ENCODE data around the gene SPG7. TPM values are rescaled to one million over a fixed set of nuclear protein-coding genes. Genes with fewer than 3 reads are reported as not detected.

Gene SPG7
- total RNA-seq, 1 experiment from 2014 or later, result 119 TPM

DNA sequence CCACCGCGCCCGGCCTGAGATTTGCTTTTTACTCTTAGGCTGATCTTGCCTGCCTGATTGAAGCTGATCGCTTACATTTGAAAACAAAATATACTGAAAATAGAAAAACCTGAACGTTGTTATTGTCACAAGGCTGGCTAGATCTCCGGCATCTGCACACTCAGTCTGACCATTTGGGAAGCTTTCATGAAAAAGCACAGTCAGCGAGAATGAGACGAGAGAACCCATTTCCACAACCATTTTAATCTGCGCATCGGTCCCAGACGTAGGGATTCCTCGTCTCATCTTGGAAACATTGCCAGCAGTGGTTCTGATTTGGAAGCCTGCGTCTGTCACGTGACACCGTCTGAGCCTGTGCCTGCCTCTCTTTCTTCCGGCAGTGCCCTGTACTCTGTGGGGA lies 20.9 kb downstream of the SPG7 start:
- H4K5ac ChIP-seq (ENCODE audit: insufficient read length, low read depth, low read length), result no peak overlapping the region
- no peak overlapping the region for H2BK5ac ChIP-seq (ENCODE audit: insufficient read length, low read length)
- H3K56ac ChIP-seq (ENCODE audit: insufficient read length, low read depth, low read length), result no peak overlapping the region
- no peak for DNase-seq
- H3K79me2 ChIP-seq (ENCODE audit: insufficient read depth, low read length), result no peaks in the 10 kb centered on the region
- no peak overlapping the region for H2BK12ac ChIP-seq (ENCODE audit: insufficient read length, low read depth, low read length)
- no peak overlapping the region for H2AK5ac ChIP-seq (ENCODE audit: insufficient read length, low read length)
- H3K9ac ChIP-seq (ENCODE audit: extremely low read depth, insufficient read length, low read length), result no peak overlapping the region
- no CpG with 5 or more reads among the region's 16 CpGs for WGBS (ENCODE audit: extremely low coverage, insufficient read length, low lambda C conversion rate)
- no peak overlapping the region for H2BK15ac ChIP-seq (ENCODE audit: low read depth, low read length)
- no peak overlapping the region for H3K23ac ChIP-seq (ENCODE audit: insufficient read length, low read depth, low read length)
- no peak overlapping the region for H4K8ac ChIP-seq (replicated peaks; ENCODE audit: insufficient read length, low read depth, low read length)
- no peak overlapping the region for H2BK20ac ChIP-seq (ENCODE audit: low read depth, low read length, poor library complexity, severe bottlenecking)
- H3K27me3 ChIP-seq (ENCODE audit: insufficient read depth, low read length), result no peaks in the 10 kb centered on the region
- no peak overlapping the region for H3K4me3 Mint-ChIP-seq
- no peak overlapping the region for H3T11ph ChIP-seq (ENCODE audit: low read length)
- no peak overlapping the region for H3K4me2 ChIP-seq (ENCODE audit: insufficient read depth, insufficient read length, low read length)
- H3K18ac ChIP-seq (ENCODE audit: insufficient read length, low read depth, low read length), result no peak overlapping the region
- H3K36me3 Mint-ChIP-seq (ENCODE audit: insufficient read depth in 1 of 3, low read depth in 3 of 3), result peaks cover 53 to 96% (median 88%) of the 10 kb centered on the region in 3 experiments
- no peak overlapping the region for H3K4ac ChIP-seq (ENCODE audit: low read depth, low read length)
- H3K9me3 Mint-ChIP-seq, result no peaks in the 10 kb centered on the region
- H3K23me2 ChIP-seq (ENCODE audit: insufficient read length, low read depth, low read length, poor library complexity, severe bottlenecking), result no peaks in the 10 kb centered on the region
- no peak overlapping the region for H3K27ac ChIP-seq (ENCODE audit: insufficient read length, low read depth, low read length)
- H3K9me3 ChIP-seq (ENCODE audit: control insufficient read depth, low read depth, low read length), result no peaks in the 10 kb centered on the region
- no peaks in the 10 kb centered on the region for H4K20me1 ChIP-seq (ENCODE audit: control insufficient read depth, insufficient read depth, insufficient read length)
- TF ChIP-seq, protein P1, sequence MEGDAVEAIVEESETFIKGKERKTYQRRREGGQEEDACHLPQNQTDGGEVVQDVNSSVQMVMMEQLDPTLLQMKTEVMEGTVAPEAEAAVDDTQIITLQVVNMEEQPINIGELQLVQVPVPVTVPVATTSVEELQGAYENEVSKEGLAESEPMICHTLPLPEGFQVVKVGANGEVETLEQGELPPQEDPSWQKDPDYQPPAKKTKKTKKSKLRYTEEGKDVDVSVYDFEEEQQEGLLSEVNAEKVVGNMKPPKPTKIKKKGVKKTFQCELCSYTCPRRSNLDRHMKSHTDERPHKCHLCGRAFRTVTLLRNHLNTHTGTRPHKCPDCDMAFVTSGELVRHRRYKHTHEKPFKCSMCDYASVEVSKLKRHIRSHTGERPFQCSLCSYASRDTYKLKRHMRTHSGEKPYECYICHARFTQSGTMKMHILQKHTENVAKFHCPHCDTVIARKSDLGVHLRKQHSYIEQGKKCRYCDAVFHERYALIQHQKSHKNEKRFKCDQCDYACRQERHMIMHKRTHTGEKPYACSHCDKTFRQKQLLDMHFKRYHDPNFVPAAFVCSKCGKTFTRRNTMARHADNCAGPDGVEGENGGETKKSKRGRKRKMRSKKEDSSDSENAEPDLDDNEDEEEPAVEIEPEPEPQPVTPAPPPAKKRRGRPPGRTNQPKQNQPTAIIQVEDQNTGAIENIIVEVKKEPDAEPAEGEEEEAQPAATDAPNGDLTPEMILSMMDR (conservative IDR thresholded peaks at IDR 0.05), result no peak
- no peaks in the 10 kb centered on the region for H3K79me1 ChIP-seq (ENCODE audit: insufficient read depth, low read depth, low read length, poor library complexity, severe bottlenecking)
- H3K27me3 Mint-ChIP-seq (ENCODE audit: low read depth), result no peaks in the 10 kb centered on the region
- 0 out of 7 replicates have a peak overlapping the region, but pooled peaks of 1 of the 3 experiments have one; percentile 75 for H3K27ac Mint-ChIP-seq
- H4K91ac ChIP-seq (ENCODE audit: insufficient read length, low read depth, low read length), result no peak overlapping the region
- H3K4me1 ChIP-seq (ENCODE audit: insufficient read depth, low read length), result no peaks in the 10 kb centered on the region
- H3K14ac ChIP-seq (ENCODE audit: insufficient read depth, low read length), result no peak overlapping the region
- H3K4me1 Mint-ChIP-seq, result no peaks in the 10 kb centered on the region
- no peak overlapping the region for H2BK120ac ChIP-seq (ENCODE audit: low read depth, low read length, poor library complexity, severe bottlenecking)
- no peak overlapping the region for H2AFZ ChIP-seq (ENCODE audit: low read length)
